ENCODE data around the gene FAM89A. TPM values are rescaled to one million over a fixed set of nuclear protein-coding genes. Genes with fewer than 3 reads are reported as not detected.

FAM89A gene
- total and polyA plus RNA-seq, 2 donors (not counting 1 experiment from before 2014, with no cell fraction given) = 3.2 to 6.1 TPM

- H3K4me3 ChIP-seq (ENCODE audit: control extremely low read depth in 1 of 5, extremely low read depth in 1 of 5, insufficient read depth in 1 of 5, low read depth in 2 of 5, low read length in 4 of 5) = no peak overlapping the region
- no peaks in the 10 kb centered on the region for H3K36me3 ChIP-seq (replicated peaks in 1 of 2; ENCODE audit: control extremely low read depth in 1 of 2, control insufficient read depth in 1 of 2, extremely low read depth in 1 of 2, insufficient read depth in 2 of 2, low read length in 1 of 2)
- H3K27ac Mint-ChIP-seq = no peak overlapping the region
- ATAC-seq (ENCODE audit: low read depth) = no peak
- DNase-seq = no peak
- 43% methylated on average over 1 of the region's 4 CpGs for WGBS (ENCODE audit: insufficient coverage)
- no peak for TF ChIP-seq CTCF (IDR thresholded peaks at IDR 0.05)
- no peak for TF ChIP-seq EZH2 (IDR thresholded peaks at IDR 0.05; ENCODE audit: borderline replicate concordance, insufficient read depth, low read depth, low read length, poor library complexity, severe bottlenecking)
- H3K9me3 Mint-ChIP-seq (ENCODE audit: insufficient read depth) = peaks cover 3% of the 10 kb centered on the region
- no peaks in the 10 kb centered on the region for H4K20me1 ChIP-seq (ENCODE audit: control insufficient read depth, insufficient read depth, low read length, poor library complexity, severe bottlenecking)
- no peak overlapping the region for H3K9ac ChIP-seq (ENCODE audit: low read length)
- no peak overlapping the region for H3K27ac ChIP-seq (ENCODE audit: low read length in 2 of 2)
- H3K4me1 ChIP-seq (ENCODE audit: control insufficient read depth in 2 of 2, insufficient read depth in 2 of 2, low read length in 2 of 2) = no peaks in the 10 kb centered on the region
- H2AFZ ChIP-seq (ENCODE audit: insufficient read depth, low read depth, low read length, poor library complexity, severe bottlenecking) = no peak overlapping the region
- intact Hi-C loops (cut with micrococcal nuclease) = no loop called here
- peaks cover 0 to 7% (median 0%) of the 10 kb centered on the region in 3 donors for H3K9me3 ChIP-seq (ENCODE audit: control extremely low read depth in 1 of 3, control insufficient read depth in 2 of 3, insufficient read depth in 1 of 3, low read length in 2 of 3)
- H3K79me2 ChIP-seq (ENCODE audit: control insufficient read depth, insufficient read depth, low read length) = no peaks in the 10 kb centered on the region
- H3K4me2 ChIP-seq (replicated peaks; ENCODE audit: low read depth, low read length, poor library complexity, severe bottlenecking) = no peak overlapping the region
- H3K27me3 ChIP-seq (replicated peaks in 1 of 4; ENCODE audit: control extremely low read depth in 1 of 4, control insufficient read depth in 3 of 4, insufficient read depth in 4 of 4, low read length in 3 of 4) = no peaks in the 10 kb centered on the region
- no peak overlapping the region for H3K4me3 Mint-ChIP-seq
- ChIA-PET CTCF (no interaction called here), POLR2A (no interaction called here)
- H3K4me1 Mint-ChIP-seq = no peaks in the 10 kb centered on the region
- peaks cover 24% of the 10 kb centered on the region for H3K27me3 Mint-ChIP-seq
Observed at GRCh38 chr1:231068762-231069161, 28.7 kb upstream of the FAM89A start.

GRCh38 chr1:231065510-231066241 is 25.6 kb upstream of the FAM89A start:
- Histone ChIP-seq H3K4me2 (replicated peaks; ENCODE audit: low read depth, low read length, poor library complexity, severe bottlenecking) (no peak overlapping the region), H3K4me1 (ENCODE audit: control insufficient read depth in 2 of 2, insufficient read depth in 2 of 2, low read length in 2 of 2) (no peaks in the 10 kb centered on the region), H3K27ac (ENCODE audit: low read length in 2 of 2) (no peak overlapping the region), H3K4me3 (ENCODE audit: control extremely low read depth in 1 of 5, extremely low read depth in 1 of 5, insufficient read depth in 1 of 5, low read depth in 2 of 5, low read length in 4 of 5) (no peak overlapping the region), H3K27me3 (replicated peaks in 1 of 4; ENCODE audit: control extremely low read depth in 1 of 4, control insufficient read depth in 3 of 4, insufficient read depth in 4 of 4, low read length in 3 of 4) (no peaks in the 10 kb centered on the region), H3K36me3 (replicated peaks in 1 of 2; ENCODE audit: control extremely low read depth in 1 of 2, control insufficient read depth in 1 of 2, extremely low read depth in 1 of 2, insufficient read depth in 2 of 2, low read length in 1 of 2) (no peaks in the 10 kb centered on the region), H3K9ac (ENCODE audit: low read length) (no peak overlapping the region), H4K20me1 (ENCODE audit: control insufficient read depth, insufficient read depth, low read length, poor library complexity, severe bottlenecking) (no peaks in the 10 kb centered on the region), H2AFZ (ENCODE audit: insufficient read depth, low read depth, low read length, poor library complexity, severe bottlenecking) (no peak overlapping the region), H3K9me3 (ENCODE audit: control extremely low read depth in 1 of 3, control insufficient read depth in 2 of 3, insufficient read depth in 1 of 3, low read length in 2 of 3) (peaks cover 0 to 7% (median 0%) of the 10 kb centered on the region in 3 donors), H3K79me2 (ENCODE audit: control insufficient read depth, insufficient read depth, low read length) (no peaks in the 10 kb centered on the region)
- ChIA-PET POLR2A (no interaction called here), CTCF (interaction anchor here (0.9 kb wide), 1 partner anchor 8 kb away, joined by 3 read pairs; no protein-coding TSS in a partner anchor)
- H3K27me3 Mint-ChIP-seq = peaks cover 36% of the 10 kb centered on the region
- 88% methylated on average over 4 of the region's 11 CpGs for whole genome bisulfite sequencing (ENCODE audit: insufficient coverage)
- ATAC-seq (ENCODE audit: low read depth) = no peak
- peaks cover 3% of the 10 kb centered on the region for H3K9me3 Mint-ChIP-seq (ENCODE audit: insufficient read depth)
- no peak for DNase-seq
- TF ChIP-seq CTCF (IDR thresholded peaks at IDR 0.05) (no peak), EZH2 (IDR thresholded peaks at IDR 0.05; ENCODE audit: borderline replicate concordance, insufficient read depth, low read depth, low read length, poor library complexity, severe bottlenecking) (no peak)
- H3K4me3 Mint-ChIP-seq = no peak overlapping the region
- no peak overlapping the region for H3K27ac Mint-ChIP-seq
- intact Hi-C loops (cut with micrococcal nuclease) = no loop called here
- no peaks in the 10 kb centered on the region for H3K4me1 Mint-ChIP-seq

Measured in B cell (primary cell).